Mononuclear cell (primary cell): Measurements from ENCODE around the gene CDC45. TPM values are rescaled to one million over a fixed set of nuclear protein-coding genes. Genes with fewer than 3 reads are reported as not detected.

ENCODE experiments used
- H3K27me3 ChIP-seq: 2 replicates; pipeline ENCODE4 v1.6.0; 2011; ENCODE audit warnings: low read length, control low read depth; ENCODE audit not compliant: insufficient read depth
- H3K4me1 ChIP-seq: 2 replicates; pipeline ENCODE4 v1.5.1; 2011; ENCODE audit warnings: mild to moderate bottlenecking, low read length, control low read depth; ENCODE audit not compliant: insufficient read depth
- H3K4me3 ChIP-seq: 2 replicates; pipeline ENCODE4 v1.5.1; 2011; ENCODE audit warnings: mild to moderate bottlenecking, low read length, moderate library complexity
- H3K9me3 ChIP-seq: 2 replicates; pipeline ENCODE4 v1.5.1; 2011; ENCODE audit warnings: low read depth, mild to moderate bottlenecking, control low read depth, low read length
- total RNA-seq: library from RNA; depleted of rRNA; stranded (reverse); fragments of >200 nt; gene quantifications from one replicate; pipeline ENCODE4 v1.2.3, GENCODE V29; 2012

The CDC45 gene
- total RNA-seq, 1 donor, result 0.42 TPM

GRCh38 chr22:19519041-19519926 lies 39.6 kb downstream of the CDC45 start:
- Histone ChIP-seq H3K4me1 (no peaks in the 10 kb centered on the region), H3K27me3 (peaks cover 12% of the 10 kb centered on the region), H3K4me3 (no peak overlapping the region), H3K9me3 (no peaks in the 10 kb centered on the region)

GRCh38 chr22:19520007-19520406 lies 40.3 kb downstream of the CDC45 start:
- H3K27me3 ChIP-seq, result peaks cover 14% of the 10 kb centered on the region
- no peaks in the 10 kb centered on the region for H3K4me1 ChIP-seq
- no peaks in the 10 kb centered on the region for H3K9me3 ChIP-seq

GRCh38 chr22:19520566-19521305 lies 41.0 kb downstream of the CDC45 start:
- no peak overlapping the region for H3K4me3 ChIP-seq
- no peaks in the 10 kb centered on the region for H3K9me3 ChIP-seq
- H3K27me3 ChIP-seq, result peaks cover 21% of the 10 kb centered on the region
- H3K4me1 ChIP-seq, result no peaks in the 10 kb centered on the region

More at GRCh38 chr22:19520007-19520406, 40.3 kb downstream of the CDC45 start:
- no peak overlapping the region for H3K4me3 ChIP-seq

- Histone ChIP-seq H3K27me3 (peaks cover 21% of the 10 kb centered on the region), H3K4me3 (no peak overlapping the region), H3K4me1 (no peaks in the 10 kb centered on the region), H3K9me3 (no peaks in the 10 kb centered on the region)
Measured at GRCh38 chr22:19522190-19522880, 42.6 kb downstream of the CDC45 start.

- peaks cover 21% of the 10 kb centered on the region for H3K27me3 ChIP-seq
- no peak overlapping the region for H3K4me3 ChIP-seq
- H3K9me3 ChIP-seq, result no peaks in the 10 kb centered on the region
- H3K4me1 ChIP-seq, result no peaks in the 10 kb centered on the region
Measured at GRCh38 chr22:19522881-19523239, 43.1 kb downstream of the CDC45 start.

- Histone ChIP-seq H3K4me1 (no peaks in the 10 kb centered on the region), H3K4me3 (no peak overlapping the region), H3K9me3 (no peaks in the 10 kb centered on the region), H3K27me3 (peaks cover 21% of the 10 kb centered on the region)
Measured at GRCh38 chr22:19523240-19524169, 43.8 kb downstream of the CDC45 start.

GRCh38 chr22:19524170-19525115 lies 44.7 kb downstream of the CDC45 start, which contains the start of gene CLDN5:
Gene CLDN5, minus strand, starts transcription at chr22:19524410. Its CDS starts 155 bp downstream, at chr22:19524255.
- H3K4me1 ChIP-seq, result no peaks in the 10 kb centered on the region
- H3K27me3 ChIP-seq, result peaks cover 21% of the 10 kb centered on the region
- H3K4me3 ChIP-seq, result no peak within 1 kb of the TSS

GRCh38 chr22:19525116-19525660 lies 45.5 kb downstream of the CDC45 start:
- Histone ChIP-seq H3K4me1 (no peaks in the 10 kb centered on the region), H3K9me3 (no peaks in the 10 kb centered on the region), H3K27me3 (peaks cover 21% of the 10 kb centered on the region), H3K4me3 (no peak overlapping the region)

More at GRCh38 chr22:19524170-19525115, 44.7 kb downstream of the CDC45 start, which contains the start of gene CLDN5:
- H3K9me3 ChIP-seq, result no peaks in the 10 kb centered on the region

GRCh38 chr22:19525666-19526065 lies 45.9 kb downstream of the CDC45 start:
- no peaks in the 10 kb centered on the region for H3K4me1 ChIP-seq
- no peak overlapping the region for H3K4me3 ChIP-seq
- peaks cover 21% of the 10 kb centered on the region for H3K27me3 ChIP-seq
- H3K9me3 ChIP-seq, result no peaks in the 10 kb centered on the region

GRCh38 chr22:19526076-19526701 lies 46.5 kb downstream of the CDC45 start:
- Histone ChIP-seq H3K4me1 (no peaks in the 10 kb centered on the region), H3K9me3 (no peaks in the 10 kb centered on the region), H3K27me3 (peaks cover 21% of the 10 kb centered on the region), H3K4me3 (no peak overlapping the region)

GRCh38 chr22:19526702-19527111 lies 47.0 kb downstream of the CDC45 start:
- no peak overlapping the region for H3K4me3 ChIP-seq
- H3K9me3 ChIP-seq, result no peaks in the 10 kb centered on the region
- peaks cover 21% of the 10 kb centered on the region for H3K27me3 ChIP-seq
- no peaks in the 10 kb centered on the region for H3K4me1 ChIP-seq

GRCh38 chr22:19527321-19527721 lies 47.6 kb downstream of the CDC45 start:
- no peaks in the 10 kb centered on the region for H3K4me1 ChIP-seq
- peaks cover 21% of the 10 kb centered on the region for H3K27me3 ChIP-seq
- H3K9me3 ChIP-seq, result no peaks in the 10 kb centered on the region
- H3K4me3 ChIP-seq, result no peak overlapping the region
